Epithelial cell of esophagus (primary cell): Measurements from ENCODE around the gene TBX15.

Source experiments
- DNase-seq: peaks from one replicate; pipeline ENCODE4 v3.0.0; 2010; ENCODE audit warnings: low read depth
- H3K4me3 ChIP-seq: 2 replicates; pipeline ENCODE4 v1.5.1; 2011; ENCODE audit warnings: mild to moderate bottlenecking, low read length, control low read depth
- CTCF ChIP-seq: IDR thresholded peaks from 2 replicates; pipeline ENCODE4 v1.5.1; 2011; ENCODE audit warnings: low read depth, mild to moderate bottlenecking, low read length, control low read depth, inconsistent platforms; ENCODE audit not compliant: insufficient read depth; ENCODE audit errors: missing control alignments

Gene TBX15

DNA sequence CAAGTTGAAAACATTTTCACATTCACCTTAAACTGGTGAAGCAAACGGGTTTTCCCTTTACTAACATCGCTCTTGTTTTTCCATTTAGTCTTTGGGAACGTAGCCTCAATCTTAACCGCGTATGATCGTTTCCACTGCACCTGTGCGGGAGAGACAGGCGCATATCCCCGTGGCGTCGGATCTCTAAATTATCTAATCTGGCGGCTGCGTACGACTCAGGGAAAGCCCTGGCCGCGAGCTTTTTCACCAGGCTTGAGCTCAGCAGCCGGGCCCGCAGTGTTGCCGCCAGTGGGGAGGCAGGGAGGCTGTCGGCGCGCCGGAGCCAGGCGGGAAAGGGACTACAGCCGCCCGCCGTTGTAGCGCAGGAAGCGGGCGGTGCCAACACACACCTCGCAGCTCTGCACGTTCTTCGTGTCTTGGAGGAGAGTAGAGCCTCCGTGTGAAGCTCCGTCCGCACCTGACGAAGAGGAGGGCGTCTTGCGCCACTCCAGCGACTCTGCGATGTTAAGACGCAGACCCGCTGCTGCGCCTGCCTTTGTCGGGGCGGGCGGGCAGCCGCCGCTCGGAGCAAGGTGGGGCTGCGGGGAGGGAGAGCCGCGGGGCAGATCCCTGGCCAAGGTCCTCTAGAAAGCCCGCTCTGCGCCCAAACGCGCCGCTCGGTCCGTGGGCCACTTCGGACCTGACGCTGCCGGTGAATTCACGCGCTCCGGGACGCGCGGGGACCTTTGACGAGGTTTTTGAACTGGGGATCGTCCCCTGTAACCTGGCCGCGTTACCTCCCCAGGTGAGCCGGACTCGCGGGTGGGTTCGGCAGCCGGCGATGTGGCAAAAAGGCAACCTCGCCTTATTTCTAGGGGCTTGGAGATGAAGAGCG lies 18.5 kb upstream of the TBX15 start:
- DNase-seq = no peak
- no peak overlapping the region for H3K4me3 ChIP-seq
- TF ChIP-seq CTCF = no peak

GRCh38 chr1:119005724-119006405 lies 17.7 kb upstream of the TBX15 start:
- H3K4me3 ChIP-seq = no peak overlapping the region
- DNase-seq = no peak
- no peak for TF ChIP-seq CTCF

- DNase-seq = no peak
- no peak overlapping the region for H3K4me3 ChIP-seq
- TF ChIP-seq CTCF = no peak
These were observed 16.6 kb upstream of the TBX15 start for GRCh38 chr1:119004781-119005180.

GRCh38 chr1:119004129-119004527 lies 16.0 kb upstream of the TBX15 start:
- no peak for TF ChIP-seq CTCF
- DNase-seq = no peak
- no peak overlapping the region for H3K4me3 ChIP-seq

DNA sequence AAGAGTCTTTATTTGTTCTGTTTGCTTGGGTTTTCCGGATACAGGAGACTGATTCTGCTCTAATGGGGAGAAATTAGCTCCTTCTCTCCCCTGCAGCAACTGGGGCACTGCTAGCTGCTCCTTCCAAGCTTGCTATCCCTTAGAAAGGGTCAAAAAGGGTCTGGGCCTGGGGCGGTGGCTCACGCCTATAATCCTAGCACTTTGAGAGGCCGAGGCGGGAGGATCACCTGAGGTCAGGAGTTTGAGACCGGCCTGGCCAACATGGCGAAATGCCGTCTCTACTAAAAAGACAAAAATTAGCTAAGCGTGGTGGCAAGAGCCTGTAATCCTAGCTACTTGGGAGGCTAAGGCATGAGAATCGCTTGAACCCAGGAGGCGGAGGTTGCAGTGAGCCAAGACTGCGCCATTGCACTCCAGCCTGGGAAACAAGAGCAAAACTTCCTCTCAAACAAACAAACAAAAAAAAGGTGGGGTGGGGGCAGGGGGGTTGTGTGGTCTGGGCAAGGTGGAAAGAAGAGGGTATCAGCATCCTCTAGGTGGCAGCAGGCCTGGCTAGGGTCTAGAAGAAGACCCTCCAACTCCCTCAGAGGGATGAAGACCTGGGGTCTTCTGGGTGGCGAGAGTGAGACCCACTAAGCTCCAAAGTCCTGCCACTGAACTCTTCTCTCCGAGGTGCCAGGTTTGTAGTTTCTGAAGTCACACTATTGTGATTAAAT lies 15.4 kb upstream of the TBX15 start:
- H3K4me3 ChIP-seq = no peak overlapping the region
- no peak for DNase-seq
- no peak for TF ChIP-seq CTCF

DNA sequence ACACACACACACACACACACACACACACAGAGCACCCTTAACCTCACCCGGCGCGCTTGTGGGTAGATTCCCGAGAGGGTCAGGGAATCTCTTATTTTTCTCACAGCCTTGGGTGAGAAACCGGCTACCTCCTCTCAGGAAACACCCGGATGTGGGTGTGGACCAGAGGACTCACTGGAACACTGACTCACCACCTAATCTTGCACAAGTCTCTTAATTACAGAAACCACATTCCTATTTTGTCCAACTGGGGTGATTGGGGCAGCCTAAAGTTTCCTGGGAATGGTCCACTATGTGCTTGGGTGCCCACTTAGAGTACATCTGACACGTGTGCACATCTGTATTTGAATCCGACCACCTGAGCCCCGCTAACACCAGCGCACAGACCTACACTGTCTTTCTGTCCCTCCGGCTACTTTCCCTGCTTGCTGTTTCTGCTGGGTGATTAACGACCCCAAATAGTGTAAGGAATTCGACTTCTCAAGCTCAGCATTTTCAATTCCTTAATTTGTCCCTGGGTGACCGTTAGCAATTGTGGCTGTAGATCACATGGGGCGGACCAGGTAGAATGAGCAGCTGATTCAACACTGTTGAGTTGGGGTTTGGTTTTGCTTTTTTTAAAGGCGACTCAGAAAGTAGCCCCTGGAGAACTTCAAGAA lies 14.0 kb upstream of the TBX15 start:
- no peak for TF ChIP-seq CTCF
- no peak overlapping the region for H3K4me3 ChIP-seq
- DNase-seq = peak; percentile 93
